Loucy (cell line): Measurements from ENCODE around the gene U2AF2.

Experiments
- CTCF ChIP-seq: fragments of 200-600 bp; sonication (generic); conservative IDR thresholded peaks from 2 replicates; pipeline ENCODE4 v1.5.1; 2014; ENCODE audit warnings: mild to moderate bottlenecking, antibody characterized with exemption, low read length
- EZH2phosphoT487 ChIP-seq: fragments of 200-600 bp; IDR thresholded peaks from 2 replicates; pipeline ENCODE4 v1.6.1; 2018; ENCODE audit warnings: antibody characterized with exemption, mild to moderate bottlenecking, moderate library complexity, borderline replicate concordance

GRCh38 chr19:55605207-55605636 is 49.6 kb upstream of the U2AF2 start:
- no peak for TF ChIP-seq EZH2phosphoT487
- no peak for TF ChIP-seq CTCF
